Glutamatergic neuron (in vitro differentiated cells): Measurements from ENCODE around the gene B4GALNT3. TPM values are rescaled to one million over a fixed set of nuclear protein-coding genes. Genes with fewer than 3 reads are reported as not detected.

Experiments used
- DNase-seq: peaks from one replicate; pipeline ENCODE4 v3.0.0; 2022
- H3K27ac Mint-ChIP-seq: one replicate; pipeline ENCODE4 v1.8.0; 2020; ENCODE audit warnings: mild to moderate bottlenecking, mixed read lengths, inconsistent platforms; ENCODE audit not compliant: unreplicated experiment
- H3K27me3 Mint-ChIP-seq: one replicate; pipeline ENCODE4 v1.8.0; 2020; ENCODE audit warnings: mild to moderate bottlenecking, moderate library complexity, mixed read lengths, inconsistent platforms; ENCODE audit not compliant: unreplicated experiment
- H3K36me3 Mint-ChIP-seq: one replicate; pipeline ENCODE4 v1.8.0; 2020; ENCODE audit warnings: mild to moderate bottlenecking, mixed read lengths, inconsistent platforms; ENCODE audit not compliant: unreplicated experiment
- H3K4me1 Mint-ChIP-seq: one replicate; pipeline ENCODE4 v1.8.0; 2020; ENCODE audit warnings: mild to moderate bottlenecking, low read depth, mixed read lengths, inconsistent platforms; ENCODE audit not compliant: unreplicated experiment
- H3K4me3 Mint-ChIP-seq: one replicate; pipeline ENCODE4 v1.8.0; 2020; ENCODE audit warnings: mild to moderate bottlenecking, mixed read lengths, inconsistent platforms; ENCODE audit not compliant: unreplicated experiment
- H3K9me3 Mint-ChIP-seq: one replicate; pipeline ENCODE4 v1.8.0; 2020; ENCODE audit warnings: mild to moderate bottlenecking, moderate library complexity, mixed read lengths, inconsistent platforms; ENCODE audit not compliant: unreplicated experiment
- CTCF ChIP-seq: fragments of 200-600 bp; sonication (generic); IDR thresholded peaks from one replicate; pipeline ENCODE4 v1.5.0; 2021; ENCODE audit not compliant: partially characterized antibody, unreplicated experiment
- total RNA-seq: library from RNA; stranded (reverse); fragmentation: NEBNext Ultra II Directional; extraction: Animal tissue kit (Norgen Biotek cat#: 25700); gene quantifications from one replicate; pipeline ENCODE4 v1.2.1, GENCODE V29; 2021; ENCODE audit not compliant: unreplicated experiment

B4GALNT3 gene
- total RNA-seq, 1 donor from 2014 or later, result 3.3 TPM

DNA sequence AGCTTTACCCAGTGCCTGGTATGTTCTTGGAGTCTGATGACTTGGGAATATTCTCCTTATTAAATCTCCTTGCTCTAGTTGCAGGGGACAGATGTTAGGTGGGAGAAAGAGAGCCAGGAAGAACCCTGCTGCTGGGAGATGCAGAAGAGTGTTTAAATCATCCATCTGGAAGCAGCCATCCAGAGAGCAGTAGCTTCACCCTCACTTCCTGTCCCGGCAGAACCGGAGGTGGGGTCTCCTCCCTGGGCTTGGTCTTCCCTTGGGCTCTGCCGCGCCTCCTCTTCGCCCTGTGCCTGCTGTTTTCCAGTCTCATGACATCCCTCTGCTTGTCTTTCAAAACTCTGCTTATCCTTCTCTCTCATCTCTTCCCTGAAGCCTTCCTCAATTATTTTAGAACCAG is 15.5 kb downstream of the B4GALNT3 start:
- H3K4me1 Mint-ChIP-seq, result peaks cover 6% of the 10 kb centered on the region
- no peak overlapping the region for H3K4me3 Mint-ChIP-seq
- no peak for DNase-seq
- TF ChIP-seq CTCF, result no peak
- no peaks in the 10 kb centered on the region for H3K36me3 Mint-ChIP-seq
- H3K27me3 Mint-ChIP-seq, result peaks cover 4% of the 10 kb centered on the region
- H3K27ac Mint-ChIP-seq, result no peak overlapping the region
- peaks cover 1% of the 10 kb centered on the region for H3K9me3 Mint-ChIP-seq

- H3K4me3 Mint-ChIP-seq, result no peak overlapping the region
- H3K4me1 Mint-ChIP-seq, result peaks cover 7% of the 10 kb centered on the region
- no peak overlapping the region for H3K27ac Mint-ChIP-seq
- no peak for TF ChIP-seq CTCF
- DNase-seq, result no peak
- peaks cover 1% of the 10 kb centered on the region for H3K9me3 Mint-ChIP-seq
- H3K27me3 Mint-ChIP-seq, result peaks cover 4% of the 10 kb centered on the region
- peaks cover 5% of the 10 kb centered on the region for H3K36me3 Mint-ChIP-seq
Measured at GRCh38 chr12:479161-479560, 19.4 kb downstream of the B4GALNT3 start.

GRCh38 chr12:480831-481816 is 21.4 kb downstream of the B4GALNT3 start:
- peaks cover 9% of the 10 kb centered on the region for H3K36me3 Mint-ChIP-seq
- TF ChIP-seq CTCF, result no peak
- H3K4me1 Mint-ChIP-seq, result peaks cover 2% of the 10 kb centered on the region
- H3K27me3 Mint-ChIP-seq, result peaks cover 3% of the 10 kb centered on the region
- no peak overlapping the region for H3K4me3 Mint-ChIP-seq
- peak; percentile 27 for DNase-seq
- H3K27ac Mint-ChIP-seq, result no peak overlapping the region
- peaks cover 1% of the 10 kb centered on the region for H3K9me3 Mint-ChIP-seq

DNA sequence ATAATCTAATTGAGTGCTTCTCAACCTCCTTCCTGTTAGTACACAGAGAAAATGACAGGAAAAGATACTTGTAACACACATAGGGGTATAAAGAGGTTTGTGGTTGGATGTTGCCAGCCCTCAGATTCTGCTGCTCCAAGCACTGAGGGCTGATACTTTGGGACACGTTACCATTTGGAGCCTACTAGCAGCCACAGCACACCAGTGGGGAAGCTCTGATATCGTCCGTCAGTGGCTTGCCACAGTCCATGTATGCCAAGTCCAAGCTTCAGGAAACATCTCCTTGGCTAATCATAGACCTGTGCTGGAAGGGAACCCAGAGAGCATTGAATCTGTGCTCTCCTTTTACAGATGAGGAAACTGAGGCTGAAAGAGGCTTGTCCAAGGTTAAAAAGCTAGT is 22.3 kb downstream of the B4GALNT3 start:
- Mint-ChIP-seq H3K27me3 (peaks cover 3% of the 10 kb centered on the region), H3K9me3 (peaks cover 1% of the 10 kb centered on the region), H3K4me3 (no peak overlapping the region), H3K27ac (no peak overlapping the region), H3K36me3 (peaks cover 11% of the 10 kb centered on the region), H3K4me1 (peaks cover 2% of the 10 kb centered on the region)
- no peak for TF ChIP-seq CTCF
- no peak for DNase-seq

DNA sequence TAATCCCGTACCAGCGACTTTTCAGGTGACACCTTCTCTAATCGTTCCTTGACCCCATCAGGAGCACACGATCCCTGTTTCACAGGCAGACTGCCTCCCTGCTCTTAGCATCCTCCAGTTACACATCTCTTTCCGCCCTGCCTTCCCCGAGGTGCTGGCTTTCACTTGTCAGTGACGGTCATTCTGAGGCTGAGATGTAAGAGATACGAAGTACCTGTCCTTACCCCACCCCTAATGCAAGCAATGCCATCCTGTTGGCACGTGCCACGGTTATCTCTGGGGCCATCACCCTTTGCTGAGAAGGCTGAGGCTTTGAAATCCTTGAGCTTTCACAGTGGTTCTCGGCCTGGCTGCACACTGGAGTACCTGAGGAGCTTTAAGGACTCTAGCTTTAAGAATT is 24.4 kb downstream of the B4GALNT3 start:
- no peak for DNase-seq
- H3K4me3 Mint-ChIP-seq, result no peak overlapping the region
- peaks cover 3% of the 10 kb centered on the region for H3K27me3 Mint-ChIP-seq
- no peak for TF ChIP-seq CTCF
- peaks cover 4% of the 10 kb centered on the region for H3K9me3 Mint-ChIP-seq
- no peak overlapping the region for H3K27ac Mint-ChIP-seq
- H3K36me3 Mint-ChIP-seq, result peaks cover 14% of the 10 kb centered on the region
- H3K4me1 Mint-ChIP-seq, result peaks cover 2% of the 10 kb centered on the region
